ENCODE results near the gene KIF15.
A peak's percentile ranks its signal among the peaks of the same experiment; 100 is the strongest.
"Not testable (repeated sequence)": the region's sequence is repeated elsewhere in the genome, so short reads cannot be mapped to it uniquely, and the experiment has no call there.

KIF15 gene

DNA sequence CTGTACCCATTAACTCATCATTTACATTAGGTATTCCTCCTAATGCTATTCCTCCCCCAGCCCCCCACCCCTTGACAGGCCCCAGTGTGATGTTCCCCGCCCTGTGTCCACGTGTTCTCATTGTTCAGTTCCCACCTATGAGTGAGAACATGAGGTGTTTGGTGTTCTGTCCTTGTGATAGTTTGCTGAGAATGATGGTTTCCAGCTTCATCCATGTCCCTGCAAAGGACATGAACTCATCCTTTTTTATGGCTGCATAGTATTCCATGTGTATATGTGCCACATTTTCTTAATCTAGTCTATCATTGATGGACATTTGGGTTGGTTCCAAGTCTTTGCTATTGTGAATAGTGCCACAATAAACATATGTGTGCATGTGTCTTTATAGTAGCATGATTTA is 54.7 kb downstream of the KIF15 start:
- not testable (repeated sequence) for DNase-seq (ENCODE audit: low read depth in 2 of 2)

DNA sequence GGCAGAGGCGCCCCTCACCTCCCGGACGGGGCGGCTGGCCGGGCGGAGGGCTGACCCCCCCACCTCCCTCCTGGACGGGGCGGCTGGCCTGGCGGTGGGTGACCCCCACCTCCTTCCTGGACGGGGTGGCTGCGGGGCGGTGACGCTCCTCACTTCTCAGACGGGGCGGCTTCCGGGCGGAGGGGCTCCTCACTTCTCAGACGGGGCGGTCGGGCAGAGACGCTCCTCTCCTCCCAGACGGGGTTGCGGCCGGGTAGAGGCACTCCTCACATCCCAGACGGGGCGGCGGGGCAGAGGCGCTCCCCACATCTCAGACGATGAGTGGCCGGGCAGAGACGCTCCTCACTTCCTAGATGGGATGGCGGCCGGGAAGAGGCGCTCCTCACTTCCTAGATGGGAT is 59.6 kb downstream of the KIF15 start:
- DNase-seq (ENCODE audit: low read depth in 2 of 2), result not testable (repeated sequence)

DNA sequence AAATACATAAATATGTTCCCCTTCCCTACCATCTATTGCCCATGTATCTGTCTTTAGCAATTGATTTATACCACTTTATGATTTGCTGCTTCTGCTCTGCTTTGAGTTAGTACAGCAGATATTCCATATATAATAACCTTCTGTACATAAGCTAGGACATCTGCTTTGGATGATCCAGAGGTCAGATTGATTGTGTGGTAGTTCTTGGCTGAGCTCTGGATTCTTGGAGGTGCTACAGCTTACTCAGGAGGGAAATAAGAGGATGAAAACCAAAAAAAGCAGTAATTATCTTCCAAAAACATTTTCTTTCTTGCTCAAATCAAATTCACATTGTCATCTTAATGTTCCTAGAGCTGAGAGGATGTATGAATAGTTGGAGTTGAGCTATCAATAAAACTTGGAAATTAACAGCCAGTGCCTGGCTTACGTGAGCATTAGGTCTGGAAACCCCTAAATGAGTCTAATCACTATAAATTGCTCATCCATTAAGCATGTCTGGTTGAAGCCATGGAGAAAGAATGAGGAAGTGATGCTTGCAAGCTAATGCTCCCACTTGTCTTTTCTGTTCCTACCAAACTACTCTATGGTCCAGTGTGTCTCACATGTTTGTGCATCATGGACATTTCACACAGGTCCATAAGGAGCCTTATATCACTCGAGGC is 63.8 kb downstream of the KIF15 start:
- no peak for DNase-seq (ENCODE audit: low read depth in 2 of 2)

DNA sequence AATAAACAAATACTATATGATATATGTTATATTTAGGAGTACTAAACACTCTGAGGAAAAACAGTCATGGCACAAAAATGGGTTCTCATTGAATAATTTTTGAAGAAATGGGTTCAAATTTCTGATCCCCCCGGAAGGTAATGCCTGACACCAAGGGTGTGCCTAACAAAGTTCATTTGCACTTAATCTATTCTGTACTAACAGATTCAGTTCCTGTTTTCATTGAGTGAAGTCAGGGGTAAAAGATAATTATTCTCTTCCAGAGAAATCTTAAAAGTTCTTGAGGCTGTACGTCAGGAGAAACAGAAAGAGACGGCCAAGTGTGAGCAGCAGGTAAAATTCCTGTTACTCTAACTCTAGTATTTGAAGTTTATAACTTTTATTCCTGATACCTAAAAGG is 65.6 kb downstream of the KIF15 start:
- no peak for DNase-seq (ENCODE audit: low read depth in 2 of 2)

DNA sequence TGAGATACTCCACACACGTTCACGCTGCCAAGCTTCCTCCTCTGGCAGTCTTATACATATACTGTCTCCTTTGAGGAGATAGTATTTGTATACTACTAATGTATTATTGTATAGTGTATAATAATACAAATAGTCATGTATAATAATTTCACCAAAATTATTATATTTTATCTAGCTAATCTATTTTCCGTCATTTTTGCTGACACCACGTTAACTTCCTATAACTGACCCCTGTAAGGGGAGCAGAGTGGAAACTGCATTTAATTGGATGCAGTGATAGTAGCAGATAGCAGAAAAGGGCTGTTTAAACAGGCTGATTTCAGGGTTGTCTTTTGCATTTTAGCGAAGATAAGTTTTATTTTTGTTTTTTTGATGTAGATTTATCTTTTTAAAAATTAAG is 69.6 kb downstream of the KIF15 start:
- DNase-seq (ENCODE audit: low read depth in 2 of 2), result no peak

DNA sequence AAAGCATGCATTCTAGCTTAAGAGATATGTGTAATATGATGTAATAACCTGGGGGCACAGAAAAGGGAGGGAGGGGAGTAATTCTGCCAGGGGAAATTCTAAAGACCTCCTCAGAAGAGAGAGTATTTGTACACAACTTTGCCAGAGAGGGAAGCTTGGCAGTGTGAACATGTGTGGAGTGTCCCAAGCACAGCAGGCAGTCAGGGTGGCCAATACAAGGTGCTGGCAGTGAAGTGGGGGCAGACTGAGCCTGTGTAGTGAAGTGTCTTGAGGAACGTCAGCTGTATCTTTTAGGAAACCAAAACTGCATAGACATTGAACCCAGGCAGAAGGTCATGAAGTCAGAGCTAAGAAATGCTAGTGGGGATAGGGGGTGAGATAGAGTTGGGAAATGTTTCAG is 70.4 kb downstream of the KIF15 start:
- no peak for DNase-seq (ENCODE audit: low read depth in 2 of 2)

DNA sequence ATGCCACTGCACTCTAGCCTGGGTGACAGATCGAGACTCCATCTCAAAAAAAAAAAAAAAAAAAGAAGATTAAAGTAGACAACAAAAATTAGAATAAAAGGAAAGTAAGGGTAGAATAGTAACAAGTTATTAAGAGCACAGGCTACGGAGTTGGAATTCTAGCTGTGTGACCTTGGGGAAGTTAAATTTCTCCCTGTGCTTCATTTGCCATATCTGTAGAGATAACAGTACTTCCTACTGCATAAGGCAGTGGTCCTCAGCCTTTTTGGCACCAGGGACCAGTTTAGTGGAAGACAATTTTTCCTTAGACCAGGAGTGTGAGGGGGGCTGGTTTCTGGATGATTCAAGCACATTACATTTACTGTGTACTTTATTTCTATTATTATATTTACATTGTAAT is 71.4 kb downstream of the KIF15 start:
- no peak for DNase-seq (ENCODE audit: low read depth in 2 of 2)

DNA sequence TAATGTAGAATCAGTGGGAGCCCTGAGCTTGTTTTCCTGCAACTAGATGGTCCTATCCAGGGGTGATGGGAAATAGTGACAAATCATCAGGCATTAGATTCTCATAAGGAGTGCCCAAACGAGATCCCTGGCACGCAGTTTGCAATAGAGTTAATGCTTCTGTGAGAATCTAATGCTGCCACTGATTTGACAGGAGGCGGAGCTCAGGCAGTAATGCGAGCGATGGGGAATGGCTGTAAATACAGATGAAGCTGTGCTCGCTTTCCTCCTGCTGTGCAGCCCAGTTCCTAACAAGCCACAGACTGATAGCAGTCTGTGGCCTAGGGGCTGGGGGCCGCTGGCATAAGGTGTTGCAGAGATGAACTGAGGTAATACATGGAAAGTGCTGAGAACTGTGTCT is 71.8 kb downstream of the KIF15 start:
- no peak for DNase-seq (ENCODE audit: low read depth in 2 of 2)

DNA sequence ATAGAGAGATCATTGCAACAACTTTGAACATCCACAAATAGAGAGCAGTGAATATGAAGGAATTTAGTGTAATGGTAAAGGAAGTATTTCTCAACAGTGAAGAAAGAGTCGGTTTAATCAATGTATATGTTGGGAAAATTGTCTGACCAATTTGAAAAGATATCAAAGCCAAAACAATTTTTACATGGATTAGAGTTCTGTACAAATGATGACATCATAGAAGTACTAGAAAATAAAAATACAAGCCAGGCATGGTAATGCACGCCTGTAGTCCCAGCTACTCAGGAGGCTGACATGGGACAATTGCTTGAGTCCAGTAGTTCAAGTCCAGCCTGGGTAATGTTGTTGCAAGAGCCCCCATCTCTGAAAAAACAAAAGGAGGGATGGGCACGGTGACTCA is 74.1 kb downstream of the KIF15 start:
- no peak for DNase-seq (ENCODE audit: low read depth in 2 of 2)

DNA sequence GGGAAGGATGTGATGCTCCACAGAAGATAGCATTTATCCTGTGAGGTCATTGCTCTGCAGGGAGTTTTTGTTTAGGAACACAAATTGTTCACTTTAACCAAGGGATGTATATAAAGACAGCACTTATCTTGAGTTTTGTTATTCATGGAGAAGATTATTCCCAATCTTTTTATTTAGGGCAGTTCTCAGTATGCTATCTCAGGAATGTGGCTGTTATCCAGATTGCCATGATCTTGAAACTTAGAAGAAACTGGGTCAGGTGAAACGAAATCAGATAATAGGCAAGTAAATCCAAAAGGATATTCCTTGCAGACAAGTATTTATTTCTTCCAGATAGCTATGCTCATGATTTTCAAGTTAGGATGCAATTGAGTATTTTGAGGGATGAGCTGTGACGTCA is 80.8 kb downstream of the KIF15 start:
- no peak for DNase-seq (ENCODE audit: low read depth in 2 of 2)

DNA sequence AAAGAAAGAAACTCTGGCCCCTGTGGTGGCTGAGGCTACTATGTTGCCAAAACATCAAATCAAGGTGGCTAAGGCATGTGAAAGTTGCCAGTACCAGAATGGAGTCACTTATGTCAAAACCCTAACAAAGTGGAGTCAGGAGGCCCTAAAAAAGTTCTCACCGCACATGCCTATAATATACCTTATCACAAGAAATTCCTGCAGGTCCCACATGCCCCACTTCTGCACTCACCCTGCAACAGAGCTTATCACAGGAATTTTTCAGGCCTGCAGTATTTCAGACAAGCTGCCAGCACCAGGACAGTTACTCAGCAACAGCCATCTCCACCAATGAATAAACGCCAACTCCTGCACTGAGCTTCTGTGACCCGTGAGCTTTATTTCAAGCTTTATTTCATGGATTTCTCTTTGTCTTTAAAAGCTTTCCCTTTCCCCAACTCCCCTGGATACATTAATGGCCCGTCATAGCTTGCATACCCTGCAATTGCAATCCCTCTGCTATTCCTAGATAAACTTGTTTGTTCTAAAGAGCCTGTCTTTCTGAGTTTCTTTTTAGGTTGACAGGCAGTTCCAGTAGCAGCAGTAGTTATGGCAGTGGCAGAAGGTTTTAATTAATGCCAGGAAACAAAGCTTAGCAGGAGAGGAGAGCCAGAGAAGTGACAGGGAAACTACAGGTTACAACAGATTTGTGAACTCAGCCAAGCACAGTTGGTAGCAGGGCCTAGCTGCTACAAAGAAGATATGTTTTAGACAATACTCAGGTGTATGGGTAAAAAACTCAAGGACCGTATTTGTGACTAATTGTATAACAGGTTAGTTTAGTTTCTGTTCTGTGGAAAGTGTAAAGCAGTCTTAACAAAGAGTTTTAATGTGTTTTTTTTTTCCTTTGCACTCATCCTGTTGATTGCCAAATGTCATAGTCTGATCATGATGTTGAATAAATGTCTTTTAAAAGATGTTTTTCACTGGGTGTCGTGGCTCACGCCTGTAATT is 84.2 kb downstream of the KIF15 start:
- no peak for DNase-seq (ENCODE audit: low read depth in 2 of 2)

DNA sequence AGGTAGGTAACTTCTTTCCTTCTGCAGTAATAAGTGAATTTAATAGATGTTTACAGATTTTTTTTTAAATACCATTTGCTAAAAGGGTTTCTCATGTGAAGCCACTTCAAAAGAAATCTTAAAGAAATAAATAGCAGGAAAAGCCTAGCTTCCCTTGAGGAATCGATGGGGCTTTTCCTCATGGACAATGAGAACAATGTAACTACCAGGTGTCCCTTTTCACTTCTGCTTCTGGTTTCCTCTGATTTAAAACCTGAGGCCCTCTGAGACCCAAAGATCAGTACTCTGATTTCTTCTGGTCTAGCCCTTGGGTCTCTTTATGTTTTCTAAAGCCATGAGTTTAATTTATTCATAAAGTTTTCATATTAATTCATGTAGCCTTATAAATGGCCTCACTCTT is 87.0 kb downstream of the KIF15 start:
- DNase-seq (ENCODE audit: low read depth in 2 of 2), result no peak

DNA sequence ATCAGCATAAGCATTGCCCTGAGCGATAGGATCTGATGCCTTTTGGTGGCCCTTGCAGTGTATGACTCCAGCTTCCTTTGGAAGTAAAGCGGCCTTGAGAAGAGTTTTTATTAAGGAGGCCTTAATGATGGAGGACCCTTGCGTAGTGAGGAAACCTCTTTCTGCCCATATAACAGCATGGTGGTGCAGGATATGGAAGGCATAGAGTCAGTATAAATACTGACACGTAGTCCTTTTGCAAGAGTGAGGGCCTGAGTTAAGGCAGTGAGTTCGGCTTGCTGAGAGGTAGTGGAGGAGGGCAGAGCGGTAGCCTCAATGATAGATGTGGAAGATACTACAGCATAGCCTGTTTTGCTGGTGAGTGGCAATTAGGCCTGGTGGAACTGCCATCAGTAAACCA is 95.1 kb downstream of the KIF15 start:
- not testable (repeated sequence) for DNase-seq (ENCODE audit: low read depth in 2 of 2)

DNA sequence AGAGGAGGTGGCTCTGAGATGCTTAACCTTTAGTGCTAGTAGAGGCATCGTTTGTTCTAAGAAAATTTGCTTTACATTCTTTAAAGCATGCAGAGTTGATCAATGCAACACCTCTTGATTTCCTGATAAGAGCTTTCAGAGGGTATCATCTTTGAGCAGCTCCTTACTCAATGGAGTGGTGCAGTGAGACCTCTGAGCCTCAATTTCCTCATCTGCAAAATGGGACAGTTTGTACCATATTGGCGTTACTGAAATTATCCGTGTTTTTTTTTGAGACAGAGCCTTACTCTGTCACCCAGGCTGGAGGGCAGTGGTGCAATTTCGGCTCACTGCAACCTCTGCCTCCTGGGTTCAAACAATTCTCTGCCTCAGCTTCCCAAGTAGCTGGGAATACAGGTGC is 98.5 kb downstream of the KIF15 start:
- DNase-seq (ENCODE audit: low read depth in 2 of 2), result no peak

DNA sequence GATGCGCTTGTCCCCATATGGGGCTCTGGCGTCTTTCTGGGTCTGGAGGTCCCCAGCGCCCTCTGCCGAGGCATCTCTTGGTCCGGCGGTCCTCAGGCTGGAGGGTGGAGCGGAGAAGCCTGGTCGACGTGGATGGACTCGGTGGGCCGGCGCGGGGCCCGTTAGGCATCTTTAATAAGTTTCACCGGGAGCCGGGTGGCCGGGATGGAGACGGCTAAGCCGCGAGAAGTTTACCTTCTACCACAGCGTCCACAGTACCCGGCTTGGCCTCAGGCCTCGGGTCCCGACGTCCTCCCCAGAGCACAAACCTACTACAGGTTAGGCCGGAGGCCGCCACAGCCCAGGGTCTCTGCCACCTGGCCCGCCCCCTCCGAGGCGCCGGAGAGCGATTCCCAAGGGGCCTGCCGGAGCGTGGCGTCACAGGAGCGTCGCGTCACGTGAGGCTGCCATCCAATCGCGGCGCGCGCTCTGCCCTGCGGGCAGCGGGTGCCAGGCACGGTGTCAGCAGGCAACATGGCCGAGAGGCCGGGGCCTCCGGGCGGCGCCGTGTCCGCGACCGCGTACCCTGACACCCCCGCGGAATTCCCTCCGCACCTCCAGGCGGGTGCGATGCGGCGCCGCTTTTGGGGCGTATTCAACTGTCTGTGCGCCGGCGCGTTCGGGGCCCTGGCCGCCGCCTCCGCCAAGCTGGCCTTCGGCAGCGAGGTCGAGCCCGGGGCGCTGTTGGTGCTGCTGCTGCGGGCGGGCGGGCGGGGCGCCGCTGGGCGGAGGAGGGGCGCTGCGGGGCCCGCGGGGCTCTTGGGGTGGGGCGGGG is 100.0 kb downstream of the KIF15 start, which contains the start of gene TMEM42:
Gene TMEM42 (plus strand): TSS at position 501 of the 814 bp plus-strand sequence. CDS start 13 bp downstream, at position 514.
- peak; percentile 72 to 82 for DNase-seq (ENCODE audit: low read depth in 2 of 2)

DNA sequence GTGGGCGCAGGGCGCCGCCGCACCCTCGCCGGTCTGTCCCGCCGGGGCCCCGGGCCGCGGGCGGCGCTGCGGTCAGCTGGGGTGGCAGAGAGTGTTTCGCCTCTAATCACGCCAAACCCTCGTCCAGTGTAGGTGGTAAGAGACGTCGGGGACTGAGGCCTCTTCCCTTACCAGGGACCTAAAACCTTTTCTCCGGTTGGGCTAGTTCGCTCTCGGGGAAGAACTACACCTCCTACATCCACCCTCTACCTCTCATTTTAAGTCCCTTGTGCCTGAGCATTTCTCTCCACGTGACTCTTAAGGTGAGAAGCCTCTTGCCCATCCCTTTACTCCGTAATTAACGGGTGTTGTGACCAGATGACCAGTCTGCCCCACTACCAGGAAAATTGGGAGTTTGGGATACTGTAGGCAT is 100.6 kb downstream of the KIF15 start:
- peak in 1 of 2 donors; percentile 6 for DNase-seq (ENCODE audit: low read depth in 2 of 2)

DNA sequence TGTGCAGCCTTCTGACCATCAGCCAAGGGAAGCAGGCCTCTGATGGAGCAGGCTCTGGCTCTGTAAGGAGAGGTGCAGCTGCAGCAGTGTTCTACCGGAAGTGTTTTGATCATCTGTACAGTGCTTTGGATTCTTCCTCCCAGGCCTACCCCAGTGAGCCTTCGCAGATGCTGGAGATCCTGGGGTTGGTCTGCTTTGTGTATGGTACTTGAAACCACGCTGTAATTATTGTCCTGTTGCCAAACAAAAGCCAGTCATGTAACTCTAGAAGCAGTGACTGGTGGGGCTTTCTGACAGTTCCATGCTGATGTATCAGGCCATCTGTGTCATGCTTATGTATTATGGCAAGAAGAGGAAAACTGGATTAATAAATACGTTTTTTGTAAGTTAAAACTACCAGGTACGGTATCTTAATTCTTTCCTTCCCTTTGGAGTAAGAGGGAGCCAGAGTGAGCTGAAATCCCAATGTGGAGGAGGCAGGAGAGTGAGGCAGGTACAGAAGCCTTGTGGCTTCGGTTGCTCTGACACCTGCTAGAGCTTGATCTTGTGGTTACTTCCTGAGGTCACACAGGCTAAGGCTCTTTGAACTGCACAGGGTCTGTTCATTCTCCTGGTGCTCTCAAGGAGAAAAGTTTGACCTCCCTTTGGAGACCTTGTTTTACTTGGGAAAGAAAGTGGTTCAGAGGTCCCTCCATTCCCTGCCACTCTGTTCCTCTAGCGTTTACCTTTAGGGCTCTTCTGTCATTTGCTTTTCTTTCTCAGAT is 103.9 kb downstream of the KIF15 start:
- DNase-seq (ENCODE audit: low read depth in 2 of 2), result no peak

DNA sequence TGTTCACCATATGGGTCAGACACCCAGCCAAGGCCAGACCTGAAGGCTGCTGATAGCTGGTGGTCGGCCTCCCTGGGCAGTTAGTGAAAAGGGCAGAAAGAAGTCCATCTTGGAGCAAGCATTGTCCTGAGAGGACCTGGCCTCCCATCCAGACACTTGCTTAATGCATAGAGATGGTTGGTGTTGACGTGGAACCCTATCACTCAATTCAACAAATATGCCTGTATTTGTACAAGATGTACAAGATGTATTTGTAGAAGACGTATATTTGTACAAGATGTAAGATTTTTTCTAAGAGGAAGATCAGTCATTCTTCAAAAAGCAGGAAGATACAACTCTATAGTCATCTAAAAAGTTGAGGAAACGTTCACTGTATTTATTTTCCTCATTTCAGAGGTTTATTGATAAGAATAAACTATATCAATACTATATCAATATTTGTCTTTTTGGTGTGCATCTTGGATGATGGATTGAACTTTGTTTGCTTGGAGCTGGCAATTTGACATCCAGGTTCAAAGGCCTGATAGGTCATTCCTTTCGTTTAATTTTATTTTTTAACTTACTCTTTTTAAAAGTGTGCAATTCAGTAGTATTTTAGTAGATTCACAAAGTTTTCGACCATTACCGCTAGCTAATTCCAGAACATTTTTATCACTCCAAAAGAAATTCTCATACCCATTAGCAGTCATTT is 106.0 kb downstream of the KIF15 start:
- no peak for DNase-seq (ENCODE audit: low read depth in 2 of 2)

DNA sequence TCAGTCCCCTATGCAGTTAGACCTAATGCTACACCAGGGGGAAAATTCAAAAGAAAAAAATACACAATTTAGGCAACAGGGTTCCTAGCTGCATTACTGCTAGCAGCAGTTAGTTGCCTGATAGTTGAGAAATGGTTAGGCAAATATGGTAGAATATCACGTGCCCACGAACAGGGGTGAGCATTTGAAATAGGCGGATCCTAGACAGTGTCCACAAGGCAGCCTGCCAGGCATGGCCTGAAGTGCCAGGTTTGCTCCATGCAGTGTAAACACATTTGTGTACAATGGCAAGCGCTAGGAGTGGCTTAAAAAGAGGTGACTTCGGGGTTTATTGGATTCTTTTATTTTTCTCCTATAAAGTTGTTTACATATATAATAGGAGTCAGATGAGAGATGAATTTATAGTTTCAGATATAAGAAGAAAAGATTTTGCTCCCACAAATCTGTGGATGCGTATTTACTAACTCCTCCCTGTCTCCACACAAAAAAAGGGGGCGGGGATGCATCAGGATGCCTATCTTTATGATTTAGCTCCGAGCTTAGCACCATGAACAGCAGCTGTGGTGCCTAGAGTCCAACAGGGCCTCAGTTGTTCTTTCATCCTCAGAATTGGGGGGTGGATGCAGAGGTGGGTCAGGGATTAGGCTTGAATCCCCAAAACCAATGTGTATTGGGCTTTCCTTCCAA is 108.9 kb downstream of the KIF15 start:
- DNase-seq (ENCODE audit: low read depth in 2 of 2), result no peak

DNA sequence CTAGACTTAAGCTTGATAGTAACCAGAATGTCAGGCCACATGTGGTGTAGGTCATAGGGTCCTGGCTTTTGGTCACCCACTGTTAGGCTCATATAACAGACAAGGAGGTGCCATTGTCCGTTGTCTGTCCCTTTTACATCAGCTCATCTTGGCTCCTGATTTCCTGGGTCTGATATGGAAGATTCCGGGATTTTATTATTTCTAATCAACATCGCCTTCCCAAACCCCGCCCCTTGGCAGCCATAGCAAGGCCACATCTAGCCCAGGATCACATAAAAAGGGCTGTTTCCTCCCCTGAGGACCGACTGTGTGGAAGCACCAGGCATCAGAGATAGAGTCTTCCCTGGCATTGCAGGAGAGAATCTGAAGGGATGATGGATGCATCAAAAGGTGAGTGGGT is 112.7 kb downstream of the KIF15 start, which contains the start of gene TGM4:
Gene TGM4 (plus strand): TSS at position 301 of the 400 bp plus-strand sequence. CDS start 71 bp downstream, at position 372.
- DNase-seq (ENCODE audit: low read depth in 2 of 2), result no peak
